ENCODE measurements around the gene PRR13.

Gene PRR13

DNA sequence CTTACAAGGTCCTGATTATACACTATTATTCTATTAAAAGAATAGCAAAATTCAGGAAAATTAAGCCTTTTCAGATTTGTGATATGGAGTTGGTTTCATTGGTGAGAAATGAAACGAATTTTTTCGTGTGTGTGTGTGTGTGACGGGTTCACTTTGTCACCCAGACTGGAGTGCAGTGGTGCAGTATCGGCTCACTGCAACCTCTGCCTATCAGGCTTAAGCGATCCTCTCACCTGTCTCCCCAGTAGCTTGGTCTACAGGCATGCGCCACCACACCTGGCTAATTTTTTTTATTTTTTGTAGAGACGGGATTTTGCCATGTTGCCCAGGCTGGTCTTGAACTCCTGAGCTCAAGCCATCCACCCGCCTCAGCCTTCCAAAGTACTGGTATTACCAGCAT is 20.1 kb downstream of the PRR13 start:
- H3K27me3 ChIP-seq (ENCODE audit: insufficient read depth, low read length, poor library complexity): no peaks in the 10 kb centered on the region
- no peak overlapping the region for H3K4me2 ChIP-seq (ENCODE audit: low read length)
- no peak overlapping the region for H3K56ac ChIP-seq (ENCODE audit: low read length)
- H2BK5ac ChIP-seq (ENCODE audit: low read length): no peak overlapping the region
- H2AK5ac ChIP-seq (ENCODE audit: low read length): no peak overlapping the region
- H3K4me3 ChIP-seq (ENCODE audit: low read length): no peak overlapping the region
- no peak overlapping the region for H2BK120ac ChIP-seq (ENCODE audit: low read depth, low read length)
- no peak for DNase-seq
- 100% methylated on average over 3 of the region's 8 CpGs for WGBS (ENCODE audit: extremely low coverage, insufficient coverage, low lambda C conversion rate)
- peaks cover 56% of the 10 kb centered on the region for H3K79me2 ChIP-seq (ENCODE audit: control insufficient read depth, insufficient read depth, low read length)
- peaks cover 2% of the 10 kb centered on the region for H3K4me1 ChIP-seq (ENCODE audit: control insufficient read depth, low read depth, low read length)
- no peak overlapping the region for H3K4ac ChIP-seq (ENCODE audit: low read depth, low read length)
- no peak overlapping the region for H4K8ac ChIP-seq (ENCODE audit: low read depth, low read length)
- H3K18ac ChIP-seq (ENCODE audit: low read length): no peak overlapping the region
- H4K5ac ChIP-seq (ENCODE audit: low read length): no peak overlapping the region
- peaks cover 34% of the 10 kb centered on the region for H3K79me1 ChIP-seq (ENCODE audit: low read length)
- no peak overlapping the region for H2BK15ac ChIP-seq (replicated peaks; ENCODE audit: low read depth)
- no peak overlapping the region for H3K9ac ChIP-seq (ENCODE audit: low read length)
- no peak overlapping the region for H3K23ac ChIP-seq (ENCODE audit: low read length)
- no peak overlapping the region for H3K27ac ChIP-seq (ENCODE audit: low read depth, low read length)
- H3K36me3 ChIP-seq (ENCODE audit: control insufficient read depth, insufficient read depth, low read length): peaks cover 53% of the 10 kb centered on the region

DNA sequence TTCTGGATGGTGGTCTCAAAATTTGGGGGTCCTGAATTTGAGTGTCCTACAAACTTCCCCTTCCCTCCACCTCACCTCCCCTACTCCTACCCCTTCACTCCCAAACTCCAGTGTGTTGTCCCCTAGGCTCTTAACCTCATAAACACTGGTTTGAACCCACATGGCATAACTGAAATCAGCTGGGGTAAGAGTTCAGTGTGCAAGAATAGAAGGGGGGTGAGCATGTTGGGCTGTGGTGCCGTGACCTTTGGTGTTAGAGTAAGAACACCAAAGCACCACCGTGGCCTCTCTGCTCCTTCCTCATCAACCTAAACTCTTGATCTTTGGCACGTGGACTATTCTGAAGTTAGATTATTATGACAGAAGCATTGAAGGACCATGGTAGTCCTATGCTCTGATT is 21.4 kb downstream of the PRR13 start:
- H3K23ac ChIP-seq (ENCODE audit: low read length): no peak overlapping the region

DNA sequence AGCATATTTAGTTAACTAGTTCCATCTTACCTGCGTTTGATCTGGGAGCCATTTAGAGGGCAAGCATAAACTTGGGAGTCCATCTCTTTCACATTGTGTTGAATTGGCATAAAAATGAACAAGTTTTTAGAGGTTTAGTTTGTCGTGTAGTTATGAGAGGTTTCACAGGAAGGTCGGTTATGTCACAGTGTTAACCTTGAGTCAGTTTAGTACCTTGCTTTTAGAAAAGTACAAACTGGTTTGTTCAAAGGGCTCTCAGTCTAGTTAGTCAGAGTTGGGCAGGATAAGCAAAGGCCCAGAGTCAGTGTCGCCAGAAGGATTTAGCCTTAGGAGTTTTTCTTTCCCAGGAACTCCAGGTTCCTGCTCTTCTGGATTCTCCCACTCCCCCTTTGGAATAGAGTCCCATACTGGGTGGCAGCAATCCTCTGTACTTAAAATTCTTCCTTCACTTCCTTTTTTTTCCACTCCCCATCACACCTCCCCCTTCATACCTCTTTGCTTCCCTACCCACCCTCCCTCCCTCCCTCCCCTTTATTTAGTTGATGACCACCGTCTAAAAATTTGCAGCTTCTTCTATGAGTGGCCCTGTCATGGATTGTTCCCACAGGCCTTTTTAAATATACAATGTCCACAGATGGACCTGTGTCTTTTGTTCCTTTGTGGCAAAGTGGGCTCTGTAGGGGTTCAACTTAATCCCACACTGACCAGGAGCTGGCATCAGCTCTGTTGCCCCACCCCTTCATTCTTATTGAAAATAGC is 22.4 kb downstream of the PRR13 start:
- Histone ChIP-seq H2BK5ac (ENCODE audit: low read length) (no peak overlapping the region), H3K79me1 (ENCODE audit: low read length) (peaks cover 37% of the 10 kb centered on the region), H3K27ac (ENCODE audit: low read depth, low read length) (no peak overlapping the region), H3K56ac (ENCODE audit: low read length) (no peak overlapping the region), H3K27me3 (ENCODE audit: insufficient read depth, low read length, poor library complexity) (no peaks in the 10 kb centered on the region), H2AK5ac (ENCODE audit: low read length) (no peak overlapping the region), H3K4me1 (ENCODE audit: control insufficient read depth, low read depth, low read length) (peaks cover 2% of the 10 kb centered on the region), H3K18ac (ENCODE audit: low read length) (no peak overlapping the region), H3K4me2 (ENCODE audit: low read length) (no peak overlapping the region), H4K8ac (ENCODE audit: low read depth, low read length) (no peak overlapping the region), H3K4ac (ENCODE audit: low read depth, low read length) (no peak overlapping the region), H3K23ac (ENCODE audit: low read length) (no peak overlapping the region), H3K9ac (ENCODE audit: low read length) (no peak overlapping the region), H3K4me3 (ENCODE audit: low read length) (no peak overlapping the region), H2BK120ac (ENCODE audit: low read depth, low read length) (no peak overlapping the region), H3K36me3 (ENCODE audit: control insufficient read depth, insufficient read depth, low read length) (peaks cover 64% of the 10 kb centered on the region), H2BK15ac (replicated peaks; ENCODE audit: low read depth) (no peak overlapping the region), H4K5ac (ENCODE audit: low read length) (no peak overlapping the region), H3K79me2 (ENCODE audit: control insufficient read depth, insufficient read depth, low read length) (peaks cover 54% of the 10 kb centered on the region)
- DNase-seq: no peak
- 100% methylated on average over 2 of the region's 5 CpGs for WGBS (ENCODE audit: extremely low coverage, insufficient coverage, low lambda C conversion rate)

More for the DNA sequence above, 21.4 kb downstream of the PRR13 start:
- Histone ChIP-seq H3K79me1 (ENCODE audit: low read length) (peaks cover 34% of the 10 kb centered on the region), H3K27ac (ENCODE audit: low read depth, low read length) (no peak overlapping the region), H4K5ac (ENCODE audit: low read length) (no peak overlapping the region), H3K4ac (ENCODE audit: low read depth, low read length) (no peak overlapping the region), H3K4me1 (ENCODE audit: control insufficient read depth, low read depth, low read length) (peaks cover 2% of the 10 kb centered on the region), H3K18ac (ENCODE audit: low read length) (no peak overlapping the region), H4K8ac (ENCODE audit: low read depth, low read length) (no peak overlapping the region), H3K27me3 (ENCODE audit: insufficient read depth, low read length, poor library complexity) (no peaks in the 10 kb centered on the region), H2AK5ac (ENCODE audit: low read length) (no peak overlapping the region), H2BK15ac (replicated peaks; ENCODE audit: low read depth) (no peak overlapping the region), H3K79me2 (ENCODE audit: control insufficient read depth, insufficient read depth, low read length) (peaks cover 57% of the 10 kb centered on the region), H3K4me3 (ENCODE audit: low read length) (no peak overlapping the region), H3K36me3 (ENCODE audit: control insufficient read depth, insufficient read depth, low read length) (peaks cover 61% of the 10 kb centered on the region), H2BK5ac (ENCODE audit: low read length) (no peak overlapping the region), H3K56ac (ENCODE audit: low read length) (no peak overlapping the region), H2BK120ac (ENCODE audit: low read depth, low read length) (no peak overlapping the region), H3K4me2 (ENCODE audit: low read length) (no peak overlapping the region), H3K9ac (ENCODE audit: low read length) (no peak overlapping the region)
- no CpG with 5 or more reads among the region's 3 CpGs for WGBS (ENCODE audit: extremely low coverage, insufficient coverage, low lambda C conversion rate)
- DNase-seq: no peak

DNA sequence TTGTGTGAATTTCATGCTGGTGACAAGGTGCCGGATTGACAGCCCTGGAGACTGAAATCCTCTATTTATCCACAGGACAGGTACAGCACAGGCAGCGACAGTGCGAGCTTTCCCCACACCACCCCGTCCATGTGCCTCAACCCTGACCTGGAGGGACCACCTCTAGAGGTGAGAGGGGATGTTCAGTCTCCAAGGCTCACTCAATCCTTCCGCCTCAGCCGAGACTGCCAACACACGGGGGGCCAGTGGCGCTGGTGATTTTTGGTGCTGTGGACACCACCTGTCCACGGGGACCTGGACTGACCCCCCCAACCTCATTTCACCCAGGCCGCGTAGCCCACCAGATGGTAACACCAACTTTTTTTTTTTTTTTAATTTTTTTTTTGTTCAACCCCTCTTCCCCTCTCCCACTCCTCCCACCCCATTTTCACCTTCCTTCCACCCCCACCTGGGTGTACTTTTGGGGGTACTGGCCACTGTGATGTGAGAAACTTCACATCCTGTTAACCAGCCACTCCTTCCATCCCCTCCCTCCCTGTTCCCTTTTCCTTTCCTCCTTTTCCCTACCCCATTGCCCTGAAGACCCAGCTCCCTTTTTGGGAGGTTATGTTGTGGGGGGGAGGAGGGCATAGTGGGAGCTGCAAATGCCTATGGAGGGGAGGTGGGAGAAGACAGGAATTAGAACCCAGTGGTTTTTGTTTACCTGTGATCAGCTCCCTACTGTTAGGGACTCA is 23.3 kb downstream of the PRR13 start:
- H3K4me1 ChIP-seq (ENCODE audit: control insufficient read depth, low read depth, low read length): peaks cover 2% of the 10 kb centered on the region
- H3K56ac ChIP-seq (ENCODE audit: low read length): no peak overlapping the region
- no peak overlapping the region for H3K23ac ChIP-seq (ENCODE audit: low read length)
- no peak overlapping the region for H2BK15ac ChIP-seq (replicated peaks; ENCODE audit: low read depth)
- no peak overlapping the region for H3K18ac ChIP-seq (ENCODE audit: low read length)
- no peak overlapping the region for H2AK5ac ChIP-seq (ENCODE audit: low read length)
- H3K36me3 ChIP-seq (ENCODE audit: control insufficient read depth, insufficient read depth, low read length): peaks cover 62% of the 10 kb centered on the region
- H2BK120ac ChIP-seq (ENCODE audit: low read depth, low read length): no peak overlapping the region
- no peak overlapping the region for H3K4me2 ChIP-seq (ENCODE audit: low read length)
- peaks cover 35% of the 10 kb centered on the region for H3K79me1 ChIP-seq (ENCODE audit: low read length)
- H3K4ac ChIP-seq (ENCODE audit: low read depth, low read length): no peak overlapping the region
- no peak for DNase-seq
- no CpG with 5 or more reads among the region's 11 CpGs for WGBS (ENCODE audit: extremely low coverage, insufficient coverage, low lambda C conversion rate)
- H3K4me3 ChIP-seq (ENCODE audit: low read length): no peak overlapping the region
- H4K8ac ChIP-seq (ENCODE audit: low read depth, low read length): no peak overlapping the region
- peaks cover 48% of the 10 kb centered on the region for H3K79me2 ChIP-seq (ENCODE audit: control insufficient read depth, insufficient read depth, low read length)
- no peak overlapping the region for H3K27ac ChIP-seq (ENCODE audit: low read depth, low read length)
- no peak overlapping the region for H2BK5ac ChIP-seq (ENCODE audit: low read length)
- H3K27me3 ChIP-seq (ENCODE audit: insufficient read depth, low read length, poor library complexity): no peaks in the 10 kb centered on the region
- no peak overlapping the region for H3K9ac ChIP-seq (ENCODE audit: low read length)
- no peak overlapping the region for H4K5ac ChIP-seq (ENCODE audit: low read length)

DNA sequence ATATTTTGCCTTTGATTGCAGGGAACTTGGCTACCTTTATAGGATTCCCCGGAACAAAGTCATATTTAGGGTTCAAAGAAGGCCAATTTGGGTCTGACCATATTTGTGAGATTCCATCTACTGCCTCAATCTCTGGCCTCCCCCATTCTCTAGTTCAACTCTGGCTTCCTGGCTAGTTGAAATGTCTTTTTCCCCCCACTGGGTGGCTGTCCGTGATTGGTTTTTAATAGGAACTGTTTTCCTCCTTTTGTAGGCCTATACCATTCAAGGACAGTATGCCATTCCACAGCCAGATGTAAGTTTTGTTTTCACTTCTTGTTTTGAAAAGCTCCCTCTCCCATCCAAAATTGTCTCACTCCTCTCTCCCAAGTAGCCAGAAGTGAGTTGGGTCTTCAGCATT is 24.1 kb downstream of the PRR13 start:
- WGBS (ENCODE audit: extremely low coverage, insufficient coverage, low lambda C conversion rate): no CpG with 5 or more reads among the region's 2 CpGs
- Histone ChIP-seq H3K36me3 (ENCODE audit: control insufficient read depth, insufficient read depth, low read length) (peaks cover 59% of the 10 kb centered on the region), H3K4me3 (ENCODE audit: low read length) (no peak overlapping the region)

More for the DNA sequence above, 24.1 kb downstream of the PRR13 start:
- Histone ChIP-seq H3K79me2 (ENCODE audit: control insufficient read depth, insufficient read depth, low read length) (peaks cover 43% of the 10 kb centered on the region), H3K4me1 (ENCODE audit: control insufficient read depth, low read depth, low read length) (peaks cover 2% of the 10 kb centered on the region), H3K18ac (ENCODE audit: low read length) (no peak overlapping the region), H2AK5ac (ENCODE audit: low read length) (no peak overlapping the region), H3K56ac (ENCODE audit: low read length) (no peak overlapping the region), H2BK120ac (ENCODE audit: low read depth, low read length) (no peak overlapping the region), H3K27ac (ENCODE audit: low read depth, low read length) (no peak overlapping the region), H3K27me3 (ENCODE audit: insufficient read depth, low read length, poor library complexity) (no peaks in the 10 kb centered on the region), H2BK15ac (replicated peaks; ENCODE audit: low read depth) (no peak overlapping the region), H4K8ac (ENCODE audit: low read depth, low read length) (no peak overlapping the region), H3K79me1 (ENCODE audit: low read length) (peaks cover 35% of the 10 kb centered on the region), H3K4me2 (ENCODE audit: low read length) (no peak overlapping the region), H2BK5ac (ENCODE audit: low read length) (no peak overlapping the region), H3K23ac (ENCODE audit: low read length) (no peak overlapping the region), H4K5ac (ENCODE audit: low read length) (no peak overlapping the region), H3K9ac (ENCODE audit: low read length) (no peak overlapping the region), H3K4ac (ENCODE audit: low read depth, low read length) (no peak overlapping the region)
- no peak for DNase-seq
